Ishikawa (cell line): ENCODE data around the gene ANGPTL5.

ENCODE experiments used
- CEBPB ChIP-seq: IDR thresholded peaks from 2 replicates; pipeline ENCODE4 v1.6.1; 2012
- EP300 ChIP-seq: IDR thresholded peaks from 2 replicates; pipeline ENCODE4 v1.6.1; 2012; ENCODE audit warnings: borderline replicate concordance
- MAX ChIP-seq: IDR thresholded peaks from 2 replicates; pipeline ENCODE4 v1.6.1; 2012
- TCF12 ChIP-seq: IDR thresholded peaks from 2 replicates; pipeline ENCODE4 v1.6.1; 2012; ENCODE audit warnings: low read depth
- YY1 ChIP-seq: IDR thresholded peaks from 2 replicates; pipeline ENCODE4 v1.6.1; 2012; ENCODE audit warnings: low read depth
- ZBTB7A ChIP-seq: IDR thresholded peaks from 2 replicates; pipeline ENCODE4 v1.6.1; 2012; ENCODE audit warnings: low read depth

DNA sequence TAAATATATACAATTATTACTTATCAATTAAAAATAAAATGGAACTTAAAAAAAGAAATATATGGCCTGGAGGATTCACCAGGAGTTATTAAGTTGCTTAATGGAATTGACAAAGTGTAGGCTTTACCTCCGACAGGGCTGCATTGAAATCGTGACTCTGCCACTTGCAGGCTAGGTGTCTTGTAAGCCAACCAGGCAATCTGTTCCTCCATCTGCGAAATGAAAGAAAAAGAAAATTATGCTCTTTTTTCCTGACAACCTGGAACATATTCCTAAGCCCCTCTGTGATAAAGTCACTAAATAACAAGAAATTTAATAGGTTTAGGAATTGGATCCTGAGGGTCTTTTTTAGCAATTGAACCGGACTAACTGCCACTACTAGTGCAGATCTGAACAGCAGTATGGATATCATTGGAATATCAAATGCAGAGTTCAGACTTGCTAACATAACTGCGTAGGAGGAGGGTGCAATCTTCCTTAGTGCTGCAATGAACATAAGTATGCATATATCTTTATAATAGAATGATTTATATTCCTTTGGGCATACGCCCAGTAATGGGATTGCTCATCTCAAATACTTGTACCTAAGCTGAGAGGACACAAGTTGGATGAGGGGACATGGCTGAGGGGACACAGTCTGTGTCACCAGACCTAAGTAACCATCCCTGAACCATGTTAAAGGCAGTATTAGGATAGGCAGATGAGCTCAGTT is 44.0 kb downstream of the ANGPTL5 start:
- TF ChIP-seq EP300 (no peak), ZBTB7A (no peak), TCF12 (no peak), MAX (no peak), YY1 (no peak), CEBPB (no peak)
